Brain microvascular endothelial cell (primary cell): Measurements from ENCODE around the gene ERRFI1.

Experiments
- DNase-seq: peaks from one replicate; pipeline ENCODE4 v3.0.0-alpha.2; 2020
- H3K27ac ChIP-seq: fragments of 250-450 bp; sonication (Bioruptor Pico); 2 replicates; pipeline ENCODE4 v1.5.1; 2020; ENCODE audit warnings: mild to moderate bottlenecking, moderate library complexity
- H3K27me3 ChIP-seq: fragments of 250-450 bp; sonication (Bioruptor Pico); replicated peaks from 2 replicates; pipeline ENCODE4 v1.5.1; 2020; ENCODE audit warnings: mild to moderate bottlenecking
- H3K36me3 ChIP-seq: fragments of 250-450 bp; sonication (Bioruptor Pico); replicated peaks from 2 replicates; pipeline ENCODE4 v1.5.1; 2020; ENCODE audit warnings: mild to moderate bottlenecking
- H3K4me3 ChIP-seq: 2 replicates; pipeline ENCODE4 v1.5.1; 2011; ENCODE audit warnings: low read depth, mild to moderate bottlenecking, control low read depth, low read length, moderate library complexity
- CTCF ChIP-seq: IDR thresholded peaks from 2 replicates; pipeline ENCODE4 v1.5.1; 2011; ENCODE audit warnings: low read depth, mild to moderate bottlenecking, moderate library complexity, low read length, control low read depth, inconsistent platforms; ENCODE audit errors: missing control alignments
- in situ Hi-C: cut with HindIII; loops from 2 replicates; pipeline ENCODE4 v1.10.0; 2017; ENCODE audit warnings: low sequenced_read_pairs, low pct_ligation_motif_present

ERRFI1 gene

GRCh38 chr1:8015809-8016165 lies 10.3 kb downstream of the ERRFI1 start:
- H3K4me3 ChIP-seq = no peak overlapping the region
- TF ChIP-seq CTCF = no peak
- peaks cover 46% of the 10 kb centered on the region for H3K36me3 ChIP-seq
- DNase-seq = no peak
- no peaks in the 10 kb centered on the region for H3K27me3 ChIP-seq
- peak overlapping the region; percentile 55 for H3K27ac ChIP-seq
- in situ Hi-C loops = loop anchor here (25.0 kb wide), 1 partner anchor 297 kb away; the partner anchor contains the start of gene SLC45A1

DNA sequence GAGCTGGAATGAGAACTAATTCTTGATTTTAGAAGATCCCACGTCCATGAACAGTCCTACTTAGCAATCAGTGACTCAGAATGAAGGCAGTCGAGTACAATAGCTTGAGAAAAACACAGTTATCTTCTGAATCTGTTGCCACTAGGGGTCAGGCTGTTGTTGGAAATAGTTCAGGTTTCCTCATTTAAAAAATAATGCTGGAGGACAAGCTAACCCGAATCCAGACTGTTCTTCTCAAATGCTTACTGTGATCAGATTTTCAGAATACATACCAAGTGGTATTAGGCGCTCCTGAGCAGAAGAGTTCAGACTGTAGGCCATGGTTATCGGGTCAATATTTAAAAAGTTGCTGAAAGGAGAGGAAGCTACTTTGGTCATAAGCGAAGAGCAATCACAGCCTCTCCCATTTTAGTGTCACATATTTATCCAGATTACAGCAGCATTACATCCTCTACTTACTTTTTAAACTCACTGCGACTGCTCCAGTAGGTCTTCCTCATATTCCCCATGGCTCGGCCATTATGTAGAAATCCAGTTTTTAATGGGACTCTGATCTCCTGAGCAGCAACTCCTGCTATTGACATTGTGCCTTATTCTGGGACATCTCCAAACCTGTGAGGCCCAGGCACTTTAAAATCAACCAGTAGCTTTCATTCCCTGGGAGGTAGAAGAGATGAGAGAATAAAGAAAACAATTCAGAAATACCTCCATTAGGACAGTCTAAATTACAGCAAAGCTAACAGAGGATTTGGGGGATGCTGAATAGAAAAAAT lies 10.9 kb downstream of the ERRFI1 start:
- in situ Hi-C loops = loop anchor here (25.0 kb wide), 1 partner anchor 297 kb away; the partner anchor contains the start of gene SLC45A1
- Histone ChIP-seq H3K4me3 (no peak overlapping the region), H3K27me3 (no peaks in the 10 kb centered on the region), H3K27ac (peak overlapping the region; percentile 55), H3K36me3 (peaks cover 52% of the 10 kb centered on the region)
- peak; percentile 58 for TF ChIP-seq CTCF
- peak; percentile 82 for DNase-seq

DNA sequence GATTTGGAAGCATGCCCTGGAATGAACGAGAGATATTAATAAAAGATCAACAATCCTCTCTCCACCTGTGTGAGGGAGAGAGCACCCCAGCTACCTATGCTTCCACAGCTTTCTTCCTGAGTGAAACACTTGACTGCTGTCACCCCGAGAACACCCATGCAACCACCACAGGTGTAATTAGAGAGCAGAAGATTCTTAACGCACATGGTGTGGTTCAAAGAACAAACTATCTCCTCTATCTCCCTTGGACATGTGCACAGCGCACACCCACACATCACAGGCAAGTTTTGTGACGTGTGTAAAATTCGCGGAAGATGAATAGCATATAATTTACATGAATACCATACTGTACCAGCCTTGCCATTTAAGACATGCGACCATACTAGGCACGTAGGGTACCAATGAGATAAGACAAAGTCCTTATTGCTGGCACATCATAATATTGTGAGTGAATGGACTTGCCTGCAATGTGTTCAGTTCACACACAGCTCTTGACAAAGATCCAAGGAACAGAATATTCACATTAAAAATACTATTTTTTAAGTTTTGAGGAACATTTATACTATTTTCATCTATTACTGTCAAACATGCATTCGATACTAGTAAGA lies 11.6 kb downstream of the ERRFI1 start:
- no peak for TF ChIP-seq CTCF
- in situ Hi-C loops = loop anchor here (25.0 kb wide), 1 partner anchor 298 kb away; the partner anchor contains the start of gene SLC45A1
- peak overlapping the region; percentile 55 for H3K27ac ChIP-seq
- no peak for DNase-seq
- H3K4me3 ChIP-seq = no peak overlapping the region
- no peaks in the 10 kb centered on the region for H3K27me3 ChIP-seq
- peaks cover 59% of the 10 kb centered on the region for H3K36me3 ChIP-seq

- no peak for TF ChIP-seq CTCF
- H3K36me3 ChIP-seq = peaks cover 65% of the 10 kb centered on the region
- in situ Hi-C loops = loop anchor here (25.0 kb wide), 1 partner anchor 299 kb away; the partner anchor contains the start of gene SLC45A1
- H3K27ac ChIP-seq = peak overlapping the region; percentile 55
- no peak overlapping the region for H3K4me3 ChIP-seq
- no peak for DNase-seq
- H3K27me3 ChIP-seq = no peaks in the 10 kb centered on the region
These were observed 12.3 kb downstream of the ERRFI1 start for GRCh38 chr1:8013800-8014199.

GRCh38 chr1:8013399-8013798 lies 12.7 kb downstream of the ERRFI1 start:
- no peak overlapping the region for H3K27ac ChIP-seq
- H3K4me3 ChIP-seq = no peak overlapping the region
- H3K36me3 ChIP-seq = peaks cover 68% of the 10 kb centered on the region
- H3K27me3 ChIP-seq = no peaks in the 10 kb centered on the region
- no peak for TF ChIP-seq CTCF
- in situ Hi-C loops = loop anchor here (25.0 kb wide), 1 partner anchor 299 kb away; the partner anchor contains the start of gene SLC45A1
- no peak for DNase-seq
